LNCaP clone FGC (cell line): ENCODE data around the gene TIE1.

Experiments
- DNase-seq: peaks from one replicate; pipeline ENCODE4 v3.0.0-alpha.2; 2011; ENCODE audit warnings: low read depth
- H3K4me3 ChIP-seq: 2 replicates; pipeline ENCODE4 v1.5.1; 2011; ENCODE audit warnings: mild to moderate bottlenecking, low read depth, low read length, control low read depth
- TF ChIP-seq, protein P1 (sequence below): IDR thresholded peaks from 2 replicates; pipeline ENCODE4 v1.5.1; 2012; ENCODE audit warnings: mild to moderate bottlenecking; ENCODE audit not compliant: control insufficient read depth, insufficient read depth; ENCODE audit errors: extremely low read depth

The TIE1 gene

DNA sequence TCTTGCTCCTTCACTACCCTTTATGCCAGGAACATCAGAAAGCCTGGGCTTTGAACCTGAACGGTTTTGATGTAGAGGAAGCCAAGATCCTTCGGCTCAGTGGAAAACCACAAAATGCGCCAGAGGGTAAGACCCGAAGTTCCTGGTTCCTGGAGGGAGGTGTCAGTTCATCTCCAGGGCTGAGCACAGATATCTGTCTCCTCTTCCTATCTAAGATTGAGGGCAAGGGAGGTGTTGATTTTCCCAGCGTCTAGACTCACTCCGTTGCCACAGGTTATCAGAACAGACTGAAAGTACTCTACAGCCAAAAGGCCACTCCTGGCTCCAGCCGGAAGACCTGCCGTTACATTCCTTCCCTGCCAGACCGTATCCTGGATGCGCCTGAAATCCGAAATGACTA is 58.9 kb downstream of the TIE1 start:
- TF ChIP-seq, protein P1, sequence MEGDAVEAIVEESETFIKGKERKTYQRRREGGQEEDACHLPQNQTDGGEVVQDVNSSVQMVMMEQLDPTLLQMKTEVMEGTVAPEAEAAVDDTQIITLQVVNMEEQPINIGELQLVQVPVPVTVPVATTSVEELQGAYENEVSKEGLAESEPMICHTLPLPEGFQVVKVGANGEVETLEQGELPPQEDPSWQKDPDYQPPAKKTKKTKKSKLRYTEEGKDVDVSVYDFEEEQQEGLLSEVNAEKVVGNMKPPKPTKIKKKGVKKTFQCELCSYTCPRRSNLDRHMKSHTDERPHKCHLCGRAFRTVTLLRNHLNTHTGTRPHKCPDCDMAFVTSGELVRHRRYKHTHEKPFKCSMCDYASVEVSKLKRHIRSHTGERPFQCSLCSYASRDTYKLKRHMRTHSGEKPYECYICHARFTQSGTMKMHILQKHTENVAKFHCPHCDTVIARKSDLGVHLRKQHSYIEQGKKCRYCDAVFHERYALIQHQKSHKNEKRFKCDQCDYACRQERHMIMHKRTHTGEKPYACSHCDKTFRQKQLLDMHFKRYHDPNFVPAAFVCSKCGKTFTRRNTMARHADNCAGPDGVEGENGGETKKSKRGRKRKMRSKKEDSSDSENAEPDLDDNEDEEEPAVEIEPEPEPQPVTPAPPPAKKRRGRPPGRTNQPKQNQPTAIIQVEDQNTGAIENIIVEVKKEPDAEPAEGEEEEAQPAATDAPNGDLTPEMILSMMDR: no peak
- DNase-seq: no peak
- H3K4me3 ChIP-seq: peak overlapping the region; percentile 84

DNA sequence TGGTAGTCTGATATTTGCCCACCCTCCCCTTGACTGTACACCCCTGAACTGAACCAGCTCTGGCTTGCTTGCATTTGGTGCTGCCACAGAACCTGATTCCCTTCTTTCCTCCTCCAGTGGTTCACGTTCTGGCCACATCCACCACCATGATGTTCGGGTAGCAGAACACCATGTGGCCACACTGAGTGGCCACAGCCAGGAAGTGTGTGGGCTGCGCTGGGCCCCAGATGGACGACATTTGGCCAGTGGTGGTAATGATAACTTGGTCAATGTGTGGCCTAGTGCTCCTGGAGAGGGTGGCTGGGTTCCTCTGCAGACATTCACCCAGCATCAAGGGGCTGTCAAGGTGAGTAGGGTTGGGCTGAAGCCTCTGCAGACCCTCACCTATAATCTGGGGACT is 59.8 kb downstream of the TIE1 start:
- DNase-seq: no peak
- no peak overlapping the region; the same call in 1 of the 2 replicates for H3K4me3 ChIP-seq
- TF ChIP-seq, protein P1: no peak

DNA sequence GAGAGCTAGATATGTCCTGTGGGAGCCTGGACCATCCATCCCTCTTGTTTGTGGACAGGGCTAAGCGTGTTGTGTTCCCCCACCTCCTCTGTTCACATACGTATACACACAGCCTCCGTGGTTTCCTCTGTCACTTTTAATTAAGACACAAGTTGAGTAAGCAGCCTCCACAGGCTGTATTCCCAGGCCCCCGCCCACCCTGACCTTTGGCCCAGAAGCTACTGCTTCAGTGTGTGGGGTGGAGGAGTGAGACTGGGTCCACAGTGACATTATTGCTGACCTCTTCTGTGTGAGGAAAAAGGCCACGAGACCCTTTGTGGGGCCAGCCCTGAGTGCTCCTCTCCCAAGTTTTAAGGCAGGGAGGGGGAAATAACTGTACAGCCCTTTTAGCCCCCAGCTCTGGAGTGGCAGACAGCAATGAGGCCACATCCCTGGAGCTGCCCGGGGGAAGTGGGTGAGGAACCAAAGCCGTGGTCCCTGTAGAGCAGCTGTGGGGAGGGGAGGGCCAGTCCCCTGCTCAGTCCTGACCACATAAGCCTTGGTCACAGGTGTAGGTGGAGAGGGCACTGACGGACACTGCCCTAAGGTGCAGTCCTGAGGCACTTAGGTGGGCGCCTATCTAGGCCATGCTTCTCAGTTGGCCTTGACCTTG is 62.6 kb downstream of the TIE1 start:
- TF ChIP-seq, protein P1: no peak
- H3K4me3 ChIP-seq: no peak overlapping the region
- DNase-seq: no peak

DNA sequence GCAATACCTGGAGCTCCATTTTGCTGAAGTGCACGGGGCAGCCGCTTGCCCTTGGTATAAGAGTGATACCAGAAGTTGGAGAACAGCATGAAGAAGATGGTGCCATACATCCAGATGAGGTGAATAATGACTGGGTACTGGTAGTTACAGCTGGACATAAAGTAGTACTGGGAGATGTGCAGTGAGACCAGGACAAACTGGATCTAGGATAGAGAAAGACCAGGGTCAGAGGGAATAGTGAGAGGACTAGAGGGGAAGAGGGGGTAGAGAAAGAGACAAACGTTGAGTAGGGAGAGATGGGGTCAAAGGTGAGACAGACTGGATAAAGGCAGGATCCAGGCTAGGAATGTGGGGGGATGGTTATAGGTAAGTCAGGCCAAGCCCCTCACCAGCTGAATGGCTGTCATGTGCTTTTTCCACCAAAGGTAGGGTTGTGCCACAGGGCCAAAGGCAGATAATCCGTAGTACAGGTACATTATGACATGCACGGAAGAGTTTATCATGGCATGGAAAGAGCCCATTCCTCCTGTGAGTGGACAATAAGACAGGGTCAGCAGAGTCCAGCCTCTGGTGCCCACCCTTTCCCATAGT is 63.2 kb downstream of the TIE1 start:
- TF ChIP-seq, protein P1: no peak
- no peak for DNase-seq
- no peak overlapping the region for H3K4me3 ChIP-seq

DNA sequence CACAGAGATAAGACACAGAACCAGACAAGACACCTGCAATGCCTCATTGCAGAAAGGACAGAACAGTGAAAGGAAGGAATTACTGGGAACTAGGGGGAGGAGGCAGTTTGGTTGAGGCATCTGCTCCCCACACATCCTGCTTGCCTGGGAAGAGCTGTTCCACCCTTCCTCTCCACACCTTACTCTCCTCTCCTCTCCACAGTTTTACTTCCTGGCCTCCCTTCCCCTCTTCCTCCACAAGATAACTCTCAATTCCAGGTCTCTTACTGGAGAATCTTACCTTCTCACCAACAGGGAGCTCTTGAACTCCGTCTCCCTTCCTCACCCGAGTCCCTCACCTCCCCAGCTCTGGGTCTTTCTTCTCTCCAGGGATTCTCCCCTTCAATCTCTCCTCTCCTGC is 64.9 kb downstream of the TIE1 start:
- TF ChIP-seq, protein P1: no peak
- no peak for DNase-seq
- H3K4me3 ChIP-seq: peak overlapping the region; percentile 84

DNA sequence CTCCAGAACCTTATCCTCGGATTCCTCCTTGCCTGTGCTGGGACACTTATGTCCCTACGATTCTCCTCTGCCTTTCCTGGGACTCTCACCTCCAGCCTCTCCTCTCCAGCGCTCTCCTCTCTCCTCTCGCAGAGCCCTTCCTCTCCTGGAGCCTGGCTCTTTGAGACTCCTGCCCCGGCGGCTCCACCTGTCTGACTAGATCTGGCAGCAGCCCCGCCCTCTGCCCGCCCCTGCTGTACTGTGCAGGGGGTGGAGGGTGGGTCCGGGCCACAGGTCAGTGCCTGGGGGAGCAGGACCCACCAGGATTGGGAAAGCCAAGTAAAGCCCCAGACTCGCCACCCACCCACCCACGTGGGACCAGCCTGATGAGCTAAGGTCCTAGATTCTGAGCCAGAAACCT is 65.4 kb downstream of the TIE1 start:
- peak overlapping the region; percentile 84 for H3K4me3 ChIP-seq
- TF ChIP-seq, protein P1: no peak
- DNase-seq: no peak

DNA sequence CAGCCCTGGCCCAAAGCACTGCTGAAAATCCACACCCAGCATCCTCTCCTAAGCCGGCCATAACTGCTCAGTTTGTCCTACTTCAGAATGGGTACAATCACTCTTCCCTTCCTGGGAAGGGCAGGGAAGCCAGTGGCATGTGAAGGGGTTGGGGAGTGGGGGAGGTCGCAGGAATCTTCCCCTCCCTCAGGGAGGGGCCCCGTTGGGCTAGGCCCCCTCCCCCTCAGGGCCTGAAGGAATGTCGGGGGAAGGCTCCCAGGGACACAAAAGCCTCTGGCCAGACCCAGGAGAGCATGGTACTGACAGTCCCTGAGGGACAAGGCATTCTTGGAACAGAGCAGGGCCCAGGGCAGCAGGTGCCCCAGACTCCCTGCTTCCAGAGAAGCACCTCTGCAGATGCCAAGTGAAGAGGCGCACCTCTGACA is 65.8 kb downstream of the TIE1 start:
- TF ChIP-seq, protein P1: no peak
- H3K4me3 ChIP-seq: peak overlapping the region; percentile 84
- no peak for DNase-seq
